Kidney glomerular epithelial cell (primary cell): ENCODE data around the gene C17orf78.
A peak's percentile ranks its signal among the peaks of the same experiment; 100 is the strongest.
"Not testable (repeated sequence)": the region's sequence is repeated elsewhere in the genome, so short reads cannot be mapped to it uniquely, and the experiment has no call there.

Source experiments
- DNase-seq: peaks from one replicate; lab custom pipeline; 2025; lab: John Stamatoyannopoulos, UW

The C17orf78 gene

DNA sequence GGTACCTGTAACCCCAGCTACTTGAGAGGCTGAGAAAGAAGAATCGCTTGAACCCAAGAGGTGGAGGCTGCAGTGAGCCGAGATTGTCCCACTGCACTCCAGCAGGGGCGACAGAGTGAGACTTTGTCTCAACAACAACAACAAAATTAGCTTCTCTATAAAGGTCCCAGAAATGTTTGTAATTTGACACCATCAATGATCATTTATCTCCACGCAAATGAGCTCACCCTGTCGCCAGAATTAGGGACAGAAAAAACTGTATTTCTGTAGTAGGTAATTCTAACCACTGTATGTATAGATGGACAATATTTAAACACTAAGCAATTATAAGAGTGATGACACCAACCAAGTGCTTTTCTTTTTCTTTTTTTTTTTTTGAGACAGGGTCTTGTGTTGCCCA lies 10.7 kb downstream of the C17orf78 start:
- no peak for DNase-seq

GRCh38 chr17:37388266-37388665 lies 12.5 kb downstream of the C17orf78 start:
- no peak for DNase-seq

DNA sequence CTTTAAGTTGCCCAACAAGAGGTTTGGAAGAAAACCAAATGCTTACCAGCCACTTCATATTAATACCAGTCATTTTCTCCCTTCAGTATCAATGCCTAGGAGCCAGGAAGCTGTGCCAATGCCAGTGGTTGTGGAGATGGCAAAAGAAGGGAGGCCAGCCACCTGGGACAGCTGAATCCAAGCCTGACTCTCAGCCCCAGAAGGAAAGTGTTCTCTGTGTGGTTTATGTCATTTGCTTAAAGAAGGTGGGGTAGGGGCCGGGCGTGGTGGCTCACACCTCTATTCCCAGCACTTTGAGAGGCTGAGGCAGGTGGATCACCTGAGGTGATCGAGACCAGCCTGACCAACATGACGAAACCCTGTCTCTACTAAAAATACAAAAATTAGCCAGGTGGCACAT lies 13.4 kb downstream of the C17orf78 start:
- DNase-seq, result no peak

DNA sequence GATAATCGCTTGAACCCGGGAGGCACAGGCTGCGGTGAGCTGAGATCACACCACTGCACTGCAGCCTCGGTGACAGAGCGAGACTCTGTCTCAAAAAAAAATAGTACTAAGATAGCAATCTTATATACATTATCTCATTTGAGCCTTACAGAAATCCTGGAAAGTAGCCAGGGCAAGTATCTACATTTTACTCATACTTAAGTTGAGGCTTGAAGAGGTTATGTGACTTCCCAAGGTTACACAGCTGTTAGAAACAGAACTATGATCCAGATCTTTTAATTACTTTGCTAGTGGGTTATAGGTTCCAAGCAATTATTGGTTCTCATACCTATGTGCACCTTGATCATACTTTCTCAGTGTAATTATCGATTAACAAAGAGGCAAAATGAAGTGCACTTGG lies 15.4 kb downstream of the C17orf78 start:
- no peak for DNase-seq

- peak; percentile 93 for DNase-seq
These were observed 16.3 kb downstream of the C17orf78 start for GRCh38 chr17:37392024-37392590.

DNA sequence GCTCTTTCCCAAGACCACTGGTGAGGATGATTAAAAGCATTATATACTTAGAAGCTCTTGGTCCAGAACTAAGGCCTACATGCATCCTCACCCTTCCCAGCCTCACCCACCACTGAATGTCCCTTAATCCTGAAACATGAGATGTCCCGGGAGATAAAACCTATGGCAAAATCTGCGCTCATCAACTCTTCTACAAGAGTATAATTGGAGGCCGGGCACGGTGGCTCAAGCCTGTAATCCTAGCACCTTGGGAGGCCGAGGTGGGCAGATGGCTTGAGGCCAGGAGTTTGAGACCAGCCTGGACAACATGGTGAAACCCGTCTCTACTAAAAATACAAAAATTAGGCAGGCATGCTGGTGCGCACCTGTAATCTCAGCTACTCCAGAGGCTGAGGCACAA lies 17.6 kb downstream of the C17orf78 start:
- no peak for DNase-seq

DNA sequence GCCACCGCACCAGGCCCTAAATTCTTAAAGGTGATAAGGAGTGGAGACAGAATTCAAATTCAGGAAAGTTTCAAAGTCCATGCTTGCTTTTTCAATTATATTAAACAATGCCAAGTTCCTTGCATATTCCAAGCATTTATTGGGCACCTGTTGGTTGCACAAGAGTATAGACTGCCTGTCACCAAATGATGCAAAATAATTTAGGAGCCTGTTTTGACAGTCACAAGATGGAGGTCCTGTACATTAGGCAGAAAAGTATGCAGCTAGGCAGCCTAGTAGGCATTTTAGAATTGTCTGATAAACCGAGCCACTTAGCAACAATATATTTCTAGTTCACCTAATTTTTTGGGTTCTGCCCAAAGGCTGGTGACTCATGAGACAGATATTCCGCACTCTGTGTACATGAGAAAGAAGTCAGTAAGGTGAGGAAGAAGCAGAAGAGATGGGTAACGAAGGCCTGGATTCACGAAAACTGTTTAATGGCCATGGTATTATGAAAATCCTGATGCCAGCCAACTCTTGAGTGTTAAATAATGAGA lies 23.5 kb downstream of the C17orf78 start:
- no peak for DNase-seq

- no peak for DNase-seq
These were observed 24.7 kb downstream of the C17orf78 start for GRCh38 chr17:37400505-37400904.

DNA sequence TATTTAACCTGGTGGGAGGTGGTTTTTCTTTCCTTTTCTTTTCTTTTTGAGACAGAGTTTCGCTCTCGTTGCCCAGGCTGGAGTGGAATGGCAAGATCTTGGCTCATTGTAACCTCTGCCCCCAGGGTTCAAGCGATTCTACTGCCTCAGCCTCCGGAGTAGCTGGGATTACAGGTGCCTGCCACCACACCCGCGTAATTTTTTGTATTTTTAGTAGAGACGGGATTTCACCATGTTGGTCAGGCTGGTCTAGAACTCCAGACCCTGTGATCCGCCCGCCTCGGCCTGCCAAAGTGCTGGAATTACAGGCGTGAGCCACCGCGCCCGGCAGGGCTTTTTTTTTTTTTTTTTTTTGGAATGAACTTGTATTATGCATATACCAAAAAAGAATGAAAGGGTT lies 29.7 kb downstream of the C17orf78 start:
- DNase-seq, result not testable (repeated sequence)

DNA sequence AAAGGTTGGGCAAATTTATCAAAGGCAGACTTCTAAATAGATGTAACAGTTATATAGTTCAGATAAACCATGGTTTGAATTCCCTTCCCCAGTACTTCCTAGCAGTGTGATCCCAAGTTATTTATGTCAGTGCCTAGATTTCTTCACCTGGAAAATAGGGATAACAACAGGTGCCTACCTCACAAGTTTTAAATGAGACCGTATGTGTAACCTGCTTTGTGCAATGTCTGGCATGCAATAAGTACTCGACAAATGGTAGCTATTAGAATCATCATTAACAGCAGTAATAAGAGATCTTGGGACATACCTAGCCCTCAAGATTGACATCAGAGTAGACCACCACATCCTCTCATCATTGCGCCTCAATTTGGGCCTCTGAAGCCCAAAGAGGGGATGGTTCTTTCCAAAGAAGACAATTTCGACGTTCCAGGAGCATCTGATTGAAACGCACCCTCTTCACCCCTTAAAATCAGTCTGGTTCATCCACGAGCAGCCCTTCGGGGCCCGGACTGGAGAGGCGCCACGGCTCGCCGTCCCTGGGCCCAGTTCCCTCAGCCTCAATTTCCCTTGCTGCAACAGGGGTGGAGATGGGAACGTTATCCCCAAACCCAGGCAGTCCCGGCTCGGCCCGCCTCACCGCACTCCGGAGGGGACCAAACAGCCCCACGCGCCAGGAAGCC lies 30.3 kb downstream of the C17orf78 start:
- no peak for DNase-seq

DNA sequence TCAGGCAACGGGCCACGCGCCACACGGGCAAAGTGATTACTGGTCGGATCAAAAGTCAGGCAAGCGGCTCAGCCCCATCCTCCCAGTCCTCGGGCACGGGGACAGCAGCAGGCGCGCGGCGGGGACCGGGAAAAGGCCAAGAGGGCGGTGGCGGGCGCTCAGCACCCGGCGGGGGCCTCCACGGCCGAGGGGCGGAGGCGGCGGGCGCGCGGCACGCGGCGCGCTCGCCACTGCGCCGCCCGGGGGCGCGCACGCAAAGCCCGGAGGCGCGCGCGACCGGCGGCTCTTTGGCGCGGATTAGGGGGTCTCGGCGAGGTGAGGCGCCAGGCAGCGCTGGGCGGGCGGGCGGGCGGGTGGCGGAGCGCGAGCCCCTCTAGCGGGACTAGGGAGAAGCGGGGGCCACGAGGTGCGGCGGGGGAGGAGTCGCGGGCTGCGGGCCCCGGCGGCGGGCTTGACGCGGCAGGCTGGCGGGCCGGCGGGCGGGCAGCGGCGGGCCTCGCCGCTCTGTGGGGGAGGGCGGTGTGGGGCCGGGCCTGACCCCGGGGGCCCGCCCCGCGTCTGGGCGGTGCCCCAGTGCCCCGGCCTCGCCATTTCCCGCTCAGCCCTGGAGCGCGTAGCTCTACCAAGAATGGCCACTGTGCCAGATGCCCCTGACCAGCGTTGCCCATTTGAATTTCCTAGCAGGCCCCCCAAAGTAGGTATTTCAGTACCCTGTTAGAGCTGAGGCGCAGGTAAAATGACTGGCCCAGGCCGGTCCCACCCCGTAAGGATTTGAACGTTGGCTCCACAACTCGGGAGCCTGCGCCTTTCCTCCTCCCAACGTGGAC lies 31.1 kb downstream of the C17orf78 start, which contains the start of the genes ACACA and TADA2A:
Gene ACACA, minus strand, starts transcription at position 202 of the 827 bp plus-strand sequence. CDS start 537 bp downstream, outside the sequence.
Gene TADA2A, plus strand, starts transcription at position 252 of the 827 bp plus-strand sequence. CDS start 4,480 bp downstream, outside the sequence.
- DNase-seq, result peak; percentile 57

- DNase-seq, result not testable (repeated sequence)
These were observed 32.3 kb downstream of the C17orf78 start for GRCh38 chr17:37408145-37408479.

DNA sequence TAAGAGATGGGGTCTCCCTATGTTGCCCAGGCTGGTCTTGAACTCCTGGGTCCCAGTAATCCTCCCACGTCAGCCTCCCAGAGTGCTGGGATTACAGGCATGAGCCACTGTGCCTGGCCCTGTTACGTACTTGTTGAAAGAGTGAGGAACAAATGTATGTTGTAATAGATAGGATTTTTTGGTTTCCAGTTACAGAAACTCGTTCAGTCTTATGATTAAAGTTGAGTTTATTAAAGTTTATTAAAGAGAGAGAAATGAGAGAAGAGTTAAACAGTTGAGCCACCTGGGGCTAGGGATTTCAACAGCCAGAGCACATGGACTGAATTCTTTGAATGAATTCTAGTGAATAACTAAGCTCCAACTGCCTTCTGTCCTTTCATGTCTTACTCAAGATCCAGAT lies 34.6 kb downstream of the C17orf78 start:
- no peak for DNase-seq

GRCh38 chr17:37413875-37414519 lies 38.2 kb downstream of the C17orf78 start:
- DNase-seq, result no peak

DNA sequence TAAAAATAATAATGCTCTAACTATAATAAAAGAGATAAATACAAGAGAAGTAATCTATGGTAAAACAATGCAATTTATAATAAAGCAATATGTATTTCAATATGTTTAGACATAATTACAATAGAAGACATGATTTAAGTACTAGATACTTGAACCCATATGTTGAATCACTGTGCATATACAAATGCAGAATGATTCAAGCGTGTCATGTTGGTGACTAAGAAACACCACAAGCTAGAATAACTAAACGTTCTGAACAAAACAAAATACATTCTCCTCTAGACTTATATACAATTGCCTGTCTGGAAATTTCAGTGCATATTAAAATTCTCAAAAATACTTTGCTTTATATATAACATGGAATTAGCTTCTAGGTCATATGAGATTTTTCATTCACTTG lies 42.1 kb downstream of the C17orf78 start:
- DNase-seq, result no peak

DNA sequence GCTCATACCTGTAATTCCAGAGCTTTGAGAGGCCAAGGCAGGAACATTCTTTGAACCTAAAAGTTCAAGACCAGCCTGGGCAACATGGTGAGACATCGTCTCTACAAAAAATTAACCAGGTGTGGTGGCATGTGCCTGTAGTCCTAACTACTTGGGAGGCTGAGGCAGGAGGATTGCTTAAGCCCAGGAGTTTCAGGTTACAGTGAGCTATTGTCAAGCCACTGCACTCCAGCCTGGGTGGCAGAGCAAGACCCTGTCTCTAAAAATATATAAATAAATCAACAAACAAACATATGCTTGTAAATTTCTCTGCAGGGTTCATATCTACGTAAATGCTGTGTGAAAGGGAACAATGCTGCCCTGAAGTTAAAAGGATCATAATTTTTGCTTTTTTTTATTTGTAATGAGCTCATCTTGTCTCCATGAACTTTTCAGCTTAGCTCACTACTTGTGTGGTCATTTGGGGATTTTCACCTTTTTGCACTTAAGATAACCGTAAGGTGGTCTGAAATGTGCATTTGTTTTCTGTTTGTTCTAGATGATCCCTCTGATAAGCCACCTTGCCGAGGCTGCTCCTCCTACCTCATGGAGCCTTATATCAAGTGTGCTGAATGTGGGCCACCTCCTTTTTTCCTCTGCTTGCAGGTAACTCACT lies 47.3 kb downstream of the C17orf78 start:
- DNase-seq, result no peak

DNA sequence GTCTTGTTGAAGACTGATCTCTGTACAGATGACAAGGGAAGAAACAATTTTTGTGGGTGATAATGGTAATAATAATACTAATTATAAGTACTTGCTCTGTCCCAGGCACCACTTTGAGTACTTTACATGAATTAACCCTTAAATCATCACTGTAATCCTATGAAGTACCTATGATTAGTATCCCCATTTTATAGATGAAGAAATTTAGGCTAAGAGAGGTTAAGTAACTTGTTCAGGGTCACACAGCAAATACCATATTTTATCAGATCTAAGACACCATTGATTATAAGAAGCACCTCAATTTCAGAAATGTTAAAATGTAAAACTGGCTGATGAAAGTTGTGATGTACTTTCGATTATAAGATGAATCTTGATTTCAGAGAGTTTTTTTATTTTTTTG lies 49.5 kb downstream of the C17orf78 start:
- no peak for DNase-seq

GRCh38 chr17:37429039-37429438 lies 53.3 kb downstream of the C17orf78 start:
- no peak for DNase-seq

- no peak for DNase-seq
These were observed 53.7 kb downstream of the C17orf78 start for GRCh38 chr17:37429453-37429852.

DNA sequence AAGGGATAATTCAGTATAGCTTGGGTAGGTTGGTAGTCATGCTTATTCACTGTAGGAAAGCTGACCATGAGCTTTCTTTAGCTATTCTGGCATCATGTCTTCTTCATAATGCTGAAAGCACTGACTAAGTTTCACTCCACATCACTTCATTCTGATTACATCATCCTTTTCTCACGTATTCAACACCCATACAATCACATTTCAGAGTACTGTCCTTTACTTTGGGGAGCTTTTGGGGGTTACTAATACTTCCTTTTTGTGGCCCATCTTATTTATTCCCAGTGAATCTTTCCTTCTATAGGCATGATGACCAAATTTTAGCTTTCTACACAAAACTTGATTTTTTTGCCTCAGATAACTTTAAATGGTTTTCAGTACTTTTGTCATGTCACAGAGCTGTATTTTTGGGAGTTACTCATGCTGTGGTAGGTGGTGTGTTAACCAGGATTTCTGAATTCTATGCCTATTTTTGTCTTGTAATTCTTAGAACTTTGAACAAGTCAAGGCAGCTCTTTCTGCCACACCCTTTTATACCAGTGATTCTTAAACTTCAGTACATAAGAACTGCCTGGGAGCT lies 54.4 kb downstream of the C17orf78 start:
- no peak for DNase-seq

- DNase-seq, result no peak
These were observed 56.9 kb downstream of the C17orf78 start for GRCh38 chr17:37432671-37433070.
